ENCODE measurements around the gene USP5. TPM values are rescaled to one million over a fixed set of nuclear protein-coding genes. Genes with fewer than 3 reads are reported as not detected.
A peak's percentile ranks its signal among the peaks of the same experiment; 100 is the strongest.

USP5 gene, protein sequence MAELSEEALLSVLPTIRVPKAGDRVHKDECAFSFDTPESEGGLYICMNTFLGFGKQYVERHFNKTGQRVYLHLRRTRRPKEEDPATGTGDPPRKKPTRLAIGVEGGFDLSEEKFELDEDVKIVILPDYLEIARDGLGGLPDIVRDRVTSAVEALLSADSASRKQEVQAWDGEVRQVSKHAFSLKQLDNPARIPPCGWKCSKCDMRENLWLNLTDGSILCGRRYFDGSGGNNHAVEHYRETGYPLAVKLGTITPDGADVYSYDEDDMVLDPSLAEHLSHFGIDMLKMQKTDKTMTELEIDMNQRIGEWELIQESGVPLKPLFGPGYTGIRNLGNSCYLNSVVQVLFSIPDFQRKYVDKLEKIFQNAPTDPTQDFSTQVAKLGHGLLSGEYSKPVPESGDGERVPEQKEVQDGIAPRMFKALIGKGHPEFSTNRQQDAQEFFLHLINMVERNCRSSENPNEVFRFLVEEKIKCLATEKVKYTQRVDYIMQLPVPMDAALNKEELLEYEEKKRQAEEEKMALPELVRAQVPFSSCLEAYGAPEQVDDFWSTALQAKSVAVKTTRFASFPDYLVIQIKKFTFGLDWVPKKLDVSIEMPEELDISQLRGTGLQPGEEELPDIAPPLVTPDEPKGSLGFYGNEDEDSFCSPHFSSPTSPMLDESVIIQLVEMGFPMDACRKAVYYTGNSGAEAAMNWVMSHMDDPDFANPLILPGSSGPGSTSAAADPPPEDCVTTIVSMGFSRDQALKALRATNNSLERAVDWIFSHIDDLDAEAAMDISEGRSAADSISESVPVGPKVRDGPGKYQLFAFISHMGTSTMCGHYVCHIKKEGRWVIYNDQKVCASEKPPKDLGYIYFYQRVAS
- 63.0 TPM for total RNA-seq
- long read RNA-seq, transcript USP5-202 (20 exons, 3,083 nt), result minor isoform, 29 of 221 reads
- long read RNA-seq, transcript USP5-201 (20 exons, 3,181 nt), result major isoform, 148 of 221 reads
- long read RNA-seq, transcript USP5-204 (14 exons, 2,522 nt), result minor isoform, 5 of 221 reads
- long read RNA-seq, partial matches to known transcripts, result 28 of 221 reads
- long read RNA-seq, other reads (novel, unspliced or antisense), result 11 of 221 reads

DNA sequence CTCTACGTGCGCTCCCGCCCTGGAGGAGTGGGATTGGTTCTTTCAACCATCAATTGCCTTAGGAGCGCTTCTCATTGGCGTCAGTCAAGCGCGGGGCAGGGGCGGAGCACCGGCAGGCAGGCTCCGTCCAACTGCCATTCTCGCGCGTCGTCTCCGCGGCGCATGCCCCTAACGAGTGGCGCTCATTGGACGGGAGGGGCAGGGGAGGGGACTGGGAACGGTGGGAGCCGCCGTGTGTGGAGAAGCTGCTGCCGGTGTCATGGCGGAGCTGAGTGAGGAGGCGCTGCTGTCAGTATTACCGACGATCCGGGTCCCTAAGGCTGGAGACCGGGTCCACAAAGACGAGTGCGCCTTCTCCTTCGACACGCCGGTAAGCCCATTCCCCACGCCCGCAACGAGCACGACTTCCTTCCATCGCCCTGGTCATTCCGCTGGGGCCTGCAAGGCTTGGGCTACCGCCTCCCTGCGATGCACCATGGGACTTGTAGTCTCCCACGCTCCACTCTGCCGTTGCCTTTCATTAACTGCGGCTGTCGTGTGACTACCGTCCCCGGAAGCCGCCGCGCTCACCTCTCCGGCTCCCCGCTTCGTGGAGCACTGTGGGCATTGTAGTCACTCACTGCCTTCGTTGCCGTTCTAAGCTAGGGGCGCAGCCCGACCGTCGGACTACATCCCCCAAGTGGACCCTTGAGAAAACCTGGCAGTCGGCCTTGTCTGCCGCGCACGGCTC lies at the start of gene USP5:
Gene USP5 (plus strand): TSS at position 230 of the 730 bp plus-strand sequence. CDS start 30 bp downstream, at position 260.
- ATAC-seq (ENCODE audit: poor library complexity) (peak; percentile 91), DNase-seq (peak; percentile 99)
- intact Hi-C loops (cut with DNase I), result no loop called here

- intact Hi-C loops (cut with DNase I), result no loop called here
- ATAC-seq (ENCODE audit: poor library complexity), result no peak
- DNase-seq, result no peak
Observed at GRCh38 chr12:6807170-6807569, 44.8 kb upstream of the USP5 start.

DNA sequence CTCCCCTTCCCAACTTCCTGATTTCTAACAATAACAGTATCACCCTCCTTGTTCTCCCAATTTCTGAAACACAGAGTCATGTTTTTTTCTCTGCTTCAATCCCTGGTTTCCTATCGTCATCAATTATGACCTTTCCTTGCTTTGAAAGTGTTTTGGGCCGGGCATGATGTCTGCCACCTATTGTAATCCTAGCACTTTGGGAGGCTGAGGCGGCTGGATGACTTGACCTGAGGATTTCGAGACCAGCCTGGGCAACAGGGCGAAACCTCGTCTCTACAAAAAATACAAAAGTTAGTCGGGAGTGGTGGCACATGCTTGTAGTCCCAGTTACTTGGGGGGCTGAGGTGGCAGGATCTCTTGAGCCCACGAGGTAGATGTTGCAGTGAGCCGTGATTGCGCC lies 42.9 kb upstream of the USP5 start:
- no peak for DNase-seq
- ATAC-seq (ENCODE audit: poor library complexity), result no peak

GRCh38 chr12:6810758-6811157 lies 41.2 kb upstream of the USP5 start:
- ATAC-seq (ENCODE audit: poor library complexity) (no peak), DNase-seq (no peak)
- intact Hi-C loops (cut with DNase I), result no loop called here

More for the DNA sequence above, 42.9 kb upstream of the USP5 start:
- intact Hi-C loops (cut with DNase I), result no loop called here

DNA sequence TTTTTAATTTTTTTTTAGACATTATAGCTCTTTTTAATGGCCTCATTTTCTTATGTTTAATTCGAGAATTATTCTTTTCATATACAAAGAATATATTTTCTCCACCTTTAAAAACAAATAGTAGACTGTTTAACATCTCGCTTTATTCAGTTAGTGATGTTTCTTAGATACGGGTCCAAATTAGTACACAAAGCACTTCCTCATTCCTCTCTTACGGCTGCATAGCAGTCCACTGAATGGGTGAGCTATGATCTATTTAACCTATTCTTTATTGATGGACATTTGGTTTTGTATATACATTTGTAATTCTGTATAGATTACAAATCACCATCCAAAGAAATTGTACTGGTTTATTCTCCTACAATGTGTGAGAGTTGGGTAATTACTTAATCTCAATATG lies 38.6 kb upstream of the USP5 start:
- intact Hi-C loops (cut with DNase I), result no loop called here
- DNase-seq, result no peak
- no peak for ATAC-seq (ENCODE audit: poor library complexity)

- intact Hi-C loops (cut with DNase I), result no loop called here
- DNase-seq (no peak), ATAC-seq (ENCODE audit: poor library complexity) (no peak)
Observed at GRCh38 chr12:6816598-6816997, 35.4 kb upstream of the USP5 start.

DNA sequence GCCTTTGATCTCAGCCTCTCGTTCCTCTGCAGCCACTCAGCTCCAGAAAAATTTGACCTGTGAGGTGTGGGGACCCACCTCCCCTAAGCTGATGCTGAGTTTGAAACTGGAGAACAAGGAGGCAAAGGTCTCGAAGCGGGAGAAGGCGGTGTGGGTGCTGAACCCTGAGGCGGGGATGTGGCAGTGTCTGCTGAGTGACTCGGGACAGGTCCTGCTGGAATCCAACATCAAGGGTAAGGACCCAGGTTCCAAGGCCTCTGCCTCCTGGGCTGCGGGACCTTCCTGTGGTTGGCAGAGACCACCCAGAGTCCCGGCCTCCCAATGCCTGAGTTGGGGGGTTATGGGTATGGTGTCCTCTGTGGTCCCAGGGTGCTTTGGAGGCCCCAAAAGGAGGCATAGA lies 34.9 kb upstream of the USP5 start:
- intact Hi-C loops (cut with DNase I), result no loop called here
- DNase-seq (no peak), ATAC-seq (ENCODE audit: poor library complexity) (no peak)

DNA sequence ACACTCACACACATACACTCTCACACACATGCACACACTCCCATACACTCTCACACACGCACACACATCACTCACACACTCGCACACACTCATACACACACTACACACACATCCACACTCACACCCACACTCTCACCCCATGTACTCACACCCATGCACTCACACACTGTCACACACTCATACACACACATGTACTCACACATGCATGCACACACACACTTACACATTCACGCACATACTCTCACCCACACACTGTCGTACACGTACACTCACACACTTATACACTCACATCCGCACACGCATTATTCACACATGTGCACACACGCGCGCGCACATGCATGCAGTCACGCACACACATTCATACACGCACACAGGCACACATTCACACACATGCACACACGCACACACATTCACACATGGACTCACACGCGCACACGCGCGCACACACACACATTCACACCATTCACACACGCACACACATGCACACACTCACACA lies 34.2 kb upstream of the USP5 start:
- no peak for DNase-seq
- no peak for ATAC-seq (ENCODE audit: poor library complexity)
- intact Hi-C loops (cut with DNase I), result no loop called here

DNA sequence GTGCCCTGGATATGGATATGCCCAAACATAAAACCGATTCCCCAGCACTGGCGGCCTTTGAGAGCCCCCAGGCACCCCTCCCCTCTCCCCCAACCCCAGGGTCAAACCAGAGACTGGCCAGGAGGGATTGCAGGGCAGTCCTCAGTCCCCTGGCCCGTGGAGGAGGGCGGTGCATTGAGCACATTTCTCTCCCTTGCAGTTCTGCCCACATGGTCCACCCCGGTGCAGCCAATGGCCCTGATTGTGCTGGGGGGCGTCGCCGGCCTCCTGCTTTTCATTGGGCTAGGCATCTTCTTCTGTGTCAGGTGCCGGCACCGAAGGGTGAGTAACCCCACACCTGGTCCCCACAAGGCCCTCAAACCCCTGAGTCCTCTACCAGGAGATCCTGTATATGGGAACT lies 33.7 kb upstream of the USP5 start:
- no peak for DNase-seq
- intact Hi-C loops (cut with DNase I), result no loop called here
- no peak for ATAC-seq (ENCODE audit: poor library complexity)

- intact Hi-C loops (cut with DNase I), result no loop called here
- no peak for ATAC-seq (ENCODE audit: poor library complexity)
- DNase-seq, result no peak
Observed at GRCh38 chr12:6818645-6819044, 33.3 kb upstream of the USP5 start.

GRCh38 chr12:6819106-6820030 lies 32.6 kb upstream of the USP5 start:
- DNase-seq (no peak), ATAC-seq (ENCODE audit: poor library complexity) (no peak)
- intact Hi-C loops (cut with DNase I), result no loop called here

DNA sequence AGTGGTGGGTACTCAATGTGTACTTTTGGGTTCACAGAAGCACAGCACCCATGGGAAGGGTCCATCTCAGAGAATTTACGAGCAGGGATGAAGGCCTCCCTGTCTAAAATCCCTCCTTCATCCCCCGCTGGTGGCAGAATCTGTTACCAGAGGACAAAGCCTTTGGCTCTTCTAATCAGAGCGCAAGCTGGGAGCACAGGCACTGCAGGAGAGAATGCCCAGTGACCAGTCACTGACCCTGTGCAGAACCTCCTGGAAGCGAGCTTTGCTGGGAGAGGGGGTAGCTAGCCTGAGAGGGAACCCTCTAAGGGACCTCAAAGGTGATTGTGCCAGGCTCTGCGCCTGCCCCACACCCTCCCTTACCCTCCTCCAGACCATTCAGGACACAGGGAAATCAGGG lies 31.8 kb upstream of the USP5 start:
- no peak for DNase-seq
- intact Hi-C loops (cut with DNase I), result no loop called here
- ATAC-seq (ENCODE audit: poor library complexity), result no peak

GRCh38 chr12:6821591-6822425 lies 30.1 kb upstream of the USP5 start, which contains the start of gene GPR162:
TSS of gene GPR162 (plus strand) at chr12:6821821. CDS start at chr12:6823899, 2,078 bp downstream.
- ATAC-seq (ENCODE audit: poor library complexity) (peak; percentile 69), DNase-seq (peak; percentile 80)
- intact Hi-C loops (cut with DNase I), result no loop called here

DNA sequence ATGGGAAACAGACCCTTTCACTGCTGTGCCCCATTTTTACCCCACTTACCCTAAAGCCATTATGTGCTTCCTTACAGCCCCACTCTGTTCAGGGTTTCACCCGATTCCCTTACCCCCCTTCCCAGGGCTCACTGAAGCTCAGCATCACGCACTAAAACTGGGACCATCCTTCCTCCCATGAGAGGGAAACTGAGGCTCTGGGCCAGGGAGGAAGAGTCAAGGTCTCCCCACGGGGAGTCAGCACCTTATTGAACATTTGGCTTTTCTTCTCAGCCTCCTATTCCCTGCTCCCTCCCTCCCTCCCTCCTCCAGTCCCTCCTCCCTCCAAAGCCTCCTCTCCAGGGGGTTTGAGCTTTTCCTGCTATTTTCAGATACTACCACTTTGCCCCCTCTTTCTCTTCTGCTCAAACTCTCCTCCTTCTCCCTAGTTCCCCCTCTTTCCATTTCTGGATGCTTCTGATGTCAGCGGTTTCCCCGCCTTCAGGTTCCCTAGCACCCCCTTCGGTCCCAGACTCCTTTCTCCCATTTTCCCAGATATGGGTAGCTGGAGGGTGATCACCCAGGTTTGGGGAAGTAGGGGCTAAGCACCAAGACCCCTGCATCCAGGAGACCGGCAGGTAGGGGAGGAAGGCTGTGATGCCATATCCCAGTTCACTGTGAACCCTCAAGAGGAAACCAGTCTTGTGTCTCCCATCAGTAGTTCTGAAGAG lies 29.4 kb upstream of the USP5 start:
- no peak for DNase-seq
- ATAC-seq (ENCODE audit: poor library complexity), result no peak
- intact Hi-C loops (cut with DNase I), result no loop called here

DNA sequence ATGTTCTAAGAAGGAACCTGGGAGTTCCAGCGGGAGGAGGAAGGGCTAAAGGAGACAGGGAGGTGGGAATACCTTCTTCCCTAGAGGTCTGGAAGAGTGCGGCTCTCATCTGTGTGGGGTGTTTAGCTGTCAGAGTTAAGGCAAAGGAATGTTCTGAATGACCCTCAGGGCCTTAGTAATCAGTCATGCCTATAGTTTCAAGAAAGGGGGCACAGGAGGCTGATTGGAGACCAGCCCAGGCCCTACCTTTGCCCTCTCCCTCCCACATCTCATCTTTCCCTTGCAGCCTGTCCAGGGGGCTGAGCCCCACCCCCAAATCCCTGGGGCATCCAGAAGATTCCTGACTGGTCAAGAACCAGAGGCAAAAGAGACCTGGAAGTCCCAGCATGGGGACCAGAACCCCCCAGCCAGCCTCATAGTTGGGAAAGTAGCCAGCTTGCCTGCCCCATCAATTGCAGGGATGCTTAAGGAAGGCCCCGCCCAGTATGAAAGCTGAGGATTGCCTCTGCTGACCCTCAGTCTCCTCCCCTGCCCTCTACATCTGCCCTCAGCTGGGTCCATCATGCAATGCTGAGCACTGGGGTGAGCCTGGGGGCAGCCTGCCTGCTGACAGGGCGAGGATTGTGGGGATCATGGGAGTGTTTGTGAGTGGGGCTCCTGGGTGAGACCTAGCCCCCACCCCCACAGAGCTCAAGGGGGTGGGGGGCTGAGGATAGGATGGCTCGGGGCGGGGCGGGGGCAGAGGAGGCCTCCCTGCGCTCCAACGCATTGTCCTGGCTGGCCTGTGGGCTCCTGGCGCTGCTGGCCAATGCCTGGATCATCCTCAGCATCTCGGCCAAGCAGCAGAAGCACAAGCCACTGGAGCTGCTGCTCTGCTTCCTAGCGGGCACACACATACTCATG lies 28.5 kb upstream of the USP5 start:
- DNase-seq (no peak), ATAC-seq (ENCODE audit: poor library complexity) (no peak)
- intact Hi-C loops (cut with DNase I), result no loop called here
